Panc1 (cell line): ENCODE results near the gene MARCHF3. TPM values are rescaled to one million over a fixed set of nuclear protein-coding genes. Genes with fewer than 3 reads are reported as not detected.
A peak's percentile ranks its signal among the peaks of the same experiment; 100 is the strongest.

ENCODE experiments used
- ATAC-seq: fragments of 200-7000 bp; cut with Tn5 transposase; 2 replicates; pipeline ENCODE4 v1.9.1; 2020; ENCODE audit warnings: mild to moderate bottlenecking, moderate library complexity
- BruUV-seq: library from RNA; stranded (reverse); fragments of 400-500 nt; replicated peaks from 2 replicates; lab custom pipeline; 2021; lab: Mats Ljungman, UMichigan
- CTCF ChIA-PET: fragments of 300-600 bp; sonication (Branson Sonifier 250); formaldehyde crosslinking; loops from one replicate; lab custom pipeline; 2022; ENCODE audit warnings: antibody characterized with exemption; lab: Charles Lee
- POLR2A ChIA-PET: fragments of 300-600 bp; sonication (Branson Sonifier 250); formaldehyde crosslinking; loops from one replicate; lab custom pipeline; 2022; ENCODE audit warnings: antibody characterized with exemption; lab: Charles Lee
- DNase-seq: peaks from one replicate; pipeline ENCODE4 v3.0.0-alpha.2; 2010; ENCODE audit warnings: low read depth, low spot score
- H3K27ac ChIP-seq: 2 replicates; pipeline ENCODE4 v1.5.1; 2011; ENCODE audit warnings: mild to moderate bottlenecking, low read length, inconsistent platforms
- H3K27me3 ChIP-seq: fragments of 200-500 bp; sonication (Bioruptor generic); 2 replicates; pipeline ENCODE4 v1.6.0; 2014; ENCODE audit warnings: low read length, inconsistent platforms; ENCODE audit not compliant: control insufficient read depth, insufficient read depth
- H3K36me3 ChIP-seq: fragments of 200-500 bp; sonication (Bioruptor generic); 2 replicates; pipeline ENCODE4 v1.5.1; 2014; ENCODE audit warnings: inconsistent platforms, mild to moderate bottlenecking, low read length, moderate library complexity; ENCODE audit not compliant: control insufficient read depth, insufficient read depth
- H3K4me1 ChIP-seq: 2 replicates; pipeline ENCODE4 v1.5.1; 2011; ENCODE audit warnings: inconsistent platforms, mild to moderate bottlenecking, low read length, moderate library complexity; ENCODE audit not compliant: control insufficient read depth, insufficient read depth
- H3K4me3 ChIP-seq, 2 experiments: 2 replicates each; pipeline ENCODE4 v1.5.1; 2011 to 2012; ENCODE audit warnings: low read depth in 2 of 2, low read length in 2 of 2, mild to moderate bottlenecking in 2 of 2, inconsistent platforms in 1 of 2, moderate library complexity in 1 of 2
- H3K9me3 ChIP-seq: fragments of 200-500 bp; sonication (Bioruptor generic); 2 replicates; pipeline ENCODE4 v1.5.1; 2014; ENCODE audit warnings: low read depth, mild to moderate bottlenecking, inconsistent platforms, low read length, moderate library complexity; ENCODE audit not compliant: control insufficient read depth, insufficient read depth
- CTCF ChIP-seq: fragments of 450-650 bp; IDR thresholded peaks from 2 replicates; pipeline ENCODE4 v1.5.1; 2017; ENCODE audit warnings: mild to moderate bottlenecking
- POLR2AphosphoS5 ChIP-seq: IDR thresholded peaks from 2 replicates; pipeline ENCODE4 v1.6.1; 2012; ENCODE audit warnings: mild to moderate bottlenecking, low read depth, low read length, moderate library complexity
- REST ChIP-seq, 2 experiments: IDR thresholded peaks; 2 replicates each; pipeline ENCODE4 v1.6.1; 2011 to 2012; ENCODE audit warnings: low read depth in 2 of 2, control low read depth in 1 of 2, low read length in 1 of 2, mild to moderate bottlenecking in 1 of 2, moderate library complexity in 1 of 2; ENCODE audit not compliant: insufficient read depth in 1 of 2
- SIN3A ChIP-seq: IDR thresholded peaks from 2 replicates; pipeline ENCODE4 v1.6.1; 2012; ENCODE audit warnings: low read depth, mild to moderate bottlenecking, low read length, moderate library complexity, borderline replicate concordance; ENCODE audit not compliant: insufficient read depth
- TCF7L2 ChIP-seq: IDR thresholded peaks from 2 replicates; pipeline ENCODE4 v1.6.1; 2011; ENCODE audit warnings: mild to moderate bottlenecking, low read depth, low read length, inconsistent platforms
- in situ Hi-C: cut with HindIII; loops from 2 replicates; pipeline ENCODE4 v1.10.0; 2016; ENCODE audit warnings: low sequenced_read_pairs, low pct_unique_long_range_greater_than_20kb
- intact Hi-C: fragments of 100-400 bp; cut with micrococcal nuclease; formaldehyde crosslinking; loops from one replicate; pipeline ENCODE4 v1.10.0; 2022; ENCODE audit not compliant: unreplicated experiment
- total RNA-seq: library from RNA; stranded (reverse); gene quantifications from one replicate; pipeline ENCODE4 v1.2.1, GENCODE V29; 2021; ENCODE audit not compliant: unreplicated experiment

The MARCHF3 gene
- total RNA-seq, 1 experiment from 2014 or later: 3.0 TPM

GRCh38 chr5:127074466-127074865, 44.1 kb upstream of the MARCHF3 start:
- intact Hi-C loops (no loop called here), in situ Hi-C loops (no loop called here)
- BruUV-seq: no TSS peak
- Histone ChIP-seq H3K4me1 (peaks cover 6% of the 10 kb centered on the region; the same call in 1 of the 2 replicates), H3K9me3 (no peaks in the 10 kb centered on the region), H3K27me3 (no peaks in the 10 kb centered on the region), H3K36me3 (no peaks in the 10 kb centered on the region), H3K27ac (no peak overlapping the region), H3K4me3 (no peak overlapping the region)
- CTCF ChIA-PET: no interaction called here
- no peak for ATAC-seq
- no peak for DNase-seq
- POLR2A ChIA-PET: no interaction called here
- TF ChIP-seq POLR2AphosphoS5 (no peak), TCF7L2 (no peak), REST (IDR thresholded peaks at IDR 0.05; ENCODE audit: insufficient read depth in 1 of 2, low read depth in 2 of 2, low read length in 1 of 2) (no peak), CTCF (no peak), SIN3A (no peak)

- Histone ChIP-seq H3K4me3 (peak within 1 kb of the TSS; percentile 73 to 80), H3K36me3 (no peaks in the 10 kb centered on the region; the same call in 1 of the 2 replicates), H3K27ac (peak within 1 kb of the TSS; percentile 90), H3K27me3 (no peaks in the 10 kb centered on the region), H3K9me3 (no peaks in the 10 kb centered on the region), H3K4me1 (peaks cover 6% of the 10 kb centered on the region; the same call in 1 of the 2 replicates)
- in situ Hi-C loops (no loop called here), intact Hi-C loops (no loop called here)
- no peak for DNase-seq
- BruUV-seq: TSS peak; percentile 74
- TF ChIP-seq SIN3A (peak; percentile 69; the same call in 1 of the 2 replicates), REST (IDR thresholded peaks at IDR 0.05; ENCODE audit: insufficient read depth in 1 of 2, low read depth in 2 of 2, low read length in 1 of 2) (no peak), CTCF (no peak), POLR2AphosphoS5 (peak; percentile 62; the same call in 1 of the 2 replicates), TCF7L2 (no peak)
- ChIA-PET POLR2A (interaction anchor here (0.7 kb wide), 1 partner anchor 1339 kb away, joined by 9 read pairs; no protein-coding TSS in a partner anchor), CTCF (no interaction called here)
- ATAC-seq: peak; percentile 100
Observed at GRCh38 chr5:127072861-127073846, 42.8 kb upstream of the MARCHF3 start, which contains the start of gene C5orf63. TSS of gene C5orf63 (minus strand) at chr5:127073502. CDS start at chr5:127058995, 14,507 bp downstream.
